Fibroblast of lung (primary cell): ENCODE measurements around the gene SST. TPM values are rescaled to one million over a fixed set of nuclear protein-coding genes. Genes with fewer than 3 reads are reported as not detected.

Source experiments
- DNase-seq, 2 donors: peaks; one replicate each; pipeline versions ENCODE4 v3.0.0 to v3.0.0-alpha.2; 2010; ENCODE audit warnings: low read depth in 2 of 2
- H2AFZ ChIP-seq: 2 replicates; pipeline ENCODE4 v1.5.1; 2012; ENCODE audit warnings: low read length, control low read depth, inconsistent platforms
- H3K27ac ChIP-seq: 2 replicates; pipeline ENCODE4 v1.5.1; 2011; ENCODE audit warnings: low read length, control low read depth; ENCODE audit not compliant: insufficient read depth
- H3K27me3 ChIP-seq: 2 replicates; pipeline ENCODE4 v1.5.1; 2011; ENCODE audit warnings: mild to moderate bottlenecking, low read length; ENCODE audit not compliant: control insufficient read depth, insufficient read depth
- H3K36me3 ChIP-seq: 2 replicates; pipeline ENCODE4 v1.5.1; 2011; ENCODE audit warnings: low read length; ENCODE audit not compliant: control insufficient read depth, insufficient read depth
- H3K4me1 ChIP-seq: 2 replicates; pipeline ENCODE4 v1.5.1; 2011; ENCODE audit warnings: low read length; ENCODE audit not compliant: control insufficient read depth, insufficient read depth; ENCODE audit errors: extremely low read depth
- H3K4me2 ChIP-seq: 2 replicates; pipeline ENCODE4 v1.5.1; 2011; ENCODE audit warnings: low read length, control low read depth; ENCODE audit not compliant: insufficient read depth; ENCODE audit errors: extremely low read depth
- H3K4me3 ChIP-seq, 4 experiments: fragments of 200-600 bp in 1 of 4; sonication (generic) in 1 of 4; replicated peaks in 1 of 4; 2 replicates each; pipeline ENCODE4 v1.5.1; 2011 to 2016; ENCODE audit warnings: low read length in 4 of 4, low read depth in 3 of 4, mild to moderate bottlenecking in 3 of 4, control low read depth in 2 of 4, inconsistent platforms in 1 of 4, mixed read lengths in 1 of 4; ENCODE audit not compliant: insufficient read depth in 1 of 4; ENCODE audit errors: control extremely low read depth in 1 of 4
- H3K79me2 ChIP-seq: 2 replicates; pipeline ENCODE4 v1.5.1; 2012; ENCODE audit warnings: mild to moderate bottlenecking, low read length, inconsistent platforms; ENCODE audit not compliant: control insufficient read depth, insufficient read depth
- H3K9ac ChIP-seq: 2 replicates; pipeline ENCODE4 v1.5.1; 2011; ENCODE audit warnings: mild to moderate bottlenecking, low read length, control low read depth; ENCODE audit not compliant: insufficient read depth
- H3K9me3 ChIP-seq: 2 replicates; pipeline ENCODE4 v1.5.1; 2012; ENCODE audit warnings: low read depth, low read length; ENCODE audit not compliant: control insufficient read depth, insufficient read depth
- H4K20me1 ChIP-seq: 2 replicates; pipeline ENCODE4 v1.5.1; 2011; ENCODE audit warnings: low read length; ENCODE audit not compliant: control insufficient read depth, insufficient read depth; ENCODE audit errors: extremely low read depth
- EZH2 ChIP-seq: IDR thresholded peaks from 2 replicates; pipeline ENCODE4 v1.5.1; 2012; ENCODE audit warnings: low read length, control low read depth, mild to moderate bottlenecking; ENCODE audit errors: missing control alignments
- polyA plus RNA-seq, 2 donors: library from polyadenylated mRNA; depleted of rRNA in 1 of 2; stranded (reverse) in 1 of 2; unstranded in 1 of 2; fragments of >200 nt; gene quantifications; 2 replicates each; pipeline ENCODE4 v1.2.1, GENCODE V29; 2011 to 2012; ENCODE audit warnings: missing spikeins in 1 of 2
- total RNA-seq: library from RNA; depleted of rRNA; stranded (reverse); fragments of >200 nt; gene quantifications from 2 replicates; pipeline ENCODE4 v1.2.1, GENCODE V29; 2014
- TF ChIP-seq, protein P1 (sequence below), 2 donors: IDR thresholded peaks in 1 of 2; conservative IDR thresholded peaks in 1 of 2; 1 replicate in 1 of 2; 2 replicates in 1 of 2; pipeline ENCODE4 v1.5.1; 2011 to 2012; ENCODE audit warnings: low read length in 2 of 2, control low read depth in 1 of 2, inconsistent platforms in 1 of 2, low read depth in 1 of 2, mild to moderate bottlenecking in 1 of 2

The SST gene
- total and polyA plus RNA-seq, 2 donors (not counting 1 experiment from before 2014, with no cell fraction given), result not detected

DNA sequence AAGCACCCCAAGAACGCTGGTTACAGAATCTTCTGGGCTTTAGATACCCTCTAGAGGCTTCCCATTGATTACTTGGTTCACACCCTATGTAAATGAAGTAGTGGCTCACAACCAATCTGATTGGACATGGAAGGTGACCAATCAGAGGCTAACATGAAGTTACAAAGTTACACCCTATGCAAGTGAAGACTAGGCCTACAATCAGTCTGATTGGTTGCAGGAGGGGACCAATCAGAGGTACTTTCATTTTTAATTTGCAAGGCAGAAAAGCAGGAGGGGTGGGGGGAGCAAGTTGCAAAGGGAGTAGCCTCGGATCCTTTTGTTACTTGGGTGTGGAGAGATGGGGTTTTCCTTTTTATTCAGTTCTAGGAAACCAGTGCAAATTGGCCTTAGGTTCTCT lies 43.3 kb upstream of the SST start:
- Histone ChIP-seq H3K4me1 (no peaks in the 10 kb centered on the region), H3K36me3 (no peaks in the 10 kb centered on the region), H3K9ac (no peak overlapping the region), H3K4me2 (no peak overlapping the region), H3K27ac (no peak overlapping the region), H4K20me1 (no peaks in the 10 kb centered on the region), H3K27me3 (no peaks in the 10 kb centered on the region), H3K4me3 (no peak overlapping the region), H3K79me2 (no peaks in the 10 kb centered on the region), H2AFZ (peak overlapping the region; percentile 50), H3K9me3 (no peaks in the 10 kb centered on the region)
- TF ChIP-seq, protein P1, sequence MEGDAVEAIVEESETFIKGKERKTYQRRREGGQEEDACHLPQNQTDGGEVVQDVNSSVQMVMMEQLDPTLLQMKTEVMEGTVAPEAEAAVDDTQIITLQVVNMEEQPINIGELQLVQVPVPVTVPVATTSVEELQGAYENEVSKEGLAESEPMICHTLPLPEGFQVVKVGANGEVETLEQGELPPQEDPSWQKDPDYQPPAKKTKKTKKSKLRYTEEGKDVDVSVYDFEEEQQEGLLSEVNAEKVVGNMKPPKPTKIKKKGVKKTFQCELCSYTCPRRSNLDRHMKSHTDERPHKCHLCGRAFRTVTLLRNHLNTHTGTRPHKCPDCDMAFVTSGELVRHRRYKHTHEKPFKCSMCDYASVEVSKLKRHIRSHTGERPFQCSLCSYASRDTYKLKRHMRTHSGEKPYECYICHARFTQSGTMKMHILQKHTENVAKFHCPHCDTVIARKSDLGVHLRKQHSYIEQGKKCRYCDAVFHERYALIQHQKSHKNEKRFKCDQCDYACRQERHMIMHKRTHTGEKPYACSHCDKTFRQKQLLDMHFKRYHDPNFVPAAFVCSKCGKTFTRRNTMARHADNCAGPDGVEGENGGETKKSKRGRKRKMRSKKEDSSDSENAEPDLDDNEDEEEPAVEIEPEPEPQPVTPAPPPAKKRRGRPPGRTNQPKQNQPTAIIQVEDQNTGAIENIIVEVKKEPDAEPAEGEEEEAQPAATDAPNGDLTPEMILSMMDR (conservative IDR thresholded peaks at IDR 0.05 in 1 of 2, IDR thresholded peaks at IDR 0.05 in 1 of 2; ENCODE audit: low read depth in 1 of 2, low read length in 2 of 2), result no peak
- no peak for TF ChIP-seq EZH2
- peak; percentile 45 to 57 for DNase-seq

DNA sequence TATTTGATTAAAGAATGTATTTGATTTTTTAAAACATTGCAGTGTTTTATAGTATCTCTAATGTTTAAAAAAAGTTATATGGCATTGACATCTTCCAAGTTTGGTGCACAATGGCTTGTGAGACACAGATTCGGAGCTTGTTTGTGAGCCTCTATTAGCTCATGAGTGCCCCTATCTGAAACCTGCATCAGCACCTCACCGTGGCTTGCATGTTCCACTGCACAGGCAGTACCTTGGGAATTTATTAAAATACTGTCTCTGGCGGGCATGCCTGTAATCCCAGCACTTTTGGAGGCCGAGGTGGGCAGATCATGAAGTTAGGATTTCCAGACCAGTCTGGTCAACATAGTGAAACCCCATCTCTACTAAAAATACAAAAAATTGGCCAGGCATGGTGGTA lies 39.0 kb upstream of the SST start:
- TF ChIP-seq EZH2, result no peak
- TF ChIP-seq, protein P1 (conservative IDR thresholded peaks at IDR 0.05 in 1 of 2, IDR thresholded peaks at IDR 0.05 in 1 of 2; ENCODE audit: low read depth in 1 of 2, low read length in 2 of 2), result peak in 1 of 2 donors; percentile 11
- Histone ChIP-seq H3K9me3 (no peaks in the 10 kb centered on the region), H3K4me2 (no peak overlapping the region), H3K36me3 (no peaks in the 10 kb centered on the region), H4K20me1 (no peaks in the 10 kb centered on the region), H3K79me2 (no peaks in the 10 kb centered on the region), H2AFZ (no peak overlapping the region), H3K4me1 (no peaks in the 10 kb centered on the region), H3K9ac (no peak overlapping the region), H3K27me3 (no peaks in the 10 kb centered on the region), H3K4me3 (no peak overlapping the region), H3K27ac (no peak overlapping the region)
- DNase-seq, result no peak

DNA sequence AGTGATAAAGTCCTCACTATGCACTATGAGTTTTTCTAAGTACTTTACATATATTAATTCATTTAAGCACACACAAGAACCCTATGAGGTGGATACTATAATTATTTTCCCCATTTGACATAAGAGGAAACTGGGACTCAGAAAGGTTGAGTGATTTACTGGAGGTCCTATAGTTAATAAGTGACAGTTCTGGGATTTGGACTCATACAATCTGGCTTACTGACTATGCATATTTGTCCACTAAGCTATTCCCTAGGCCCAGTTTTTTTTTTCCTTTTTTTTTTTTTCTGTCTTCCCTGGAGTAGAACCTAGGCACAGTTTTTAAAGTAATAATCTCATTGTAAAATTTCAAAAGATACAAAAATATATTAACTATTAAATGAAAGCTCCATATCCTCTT lies 38.5 kb upstream of the SST start:
- Histone ChIP-seq H3K4me3 (no peak overlapping the region), H3K4me2 (no peak overlapping the region), H3K9ac (no peak overlapping the region), H3K79me2 (no peaks in the 10 kb centered on the region), H4K20me1 (no peaks in the 10 kb centered on the region), H3K27me3 (no peaks in the 10 kb centered on the region), H3K9me3 (no peaks in the 10 kb centered on the region), H2AFZ (no peak overlapping the region), H3K27ac (no peak overlapping the region), H3K36me3 (no peaks in the 10 kb centered on the region), H3K4me1 (no peaks in the 10 kb centered on the region)
- DNase-seq, result no peak
- TF ChIP-seq, protein P1 (conservative IDR thresholded peaks at IDR 0.05 in 1 of 2, IDR thresholded peaks at IDR 0.05 in 1 of 2; ENCODE audit: low read depth in 1 of 2, low read length in 2 of 2), result no peak
- no peak for TF ChIP-seq EZH2
